ENCODE data around the gene CD74.

The CD74 gene

DNA sequence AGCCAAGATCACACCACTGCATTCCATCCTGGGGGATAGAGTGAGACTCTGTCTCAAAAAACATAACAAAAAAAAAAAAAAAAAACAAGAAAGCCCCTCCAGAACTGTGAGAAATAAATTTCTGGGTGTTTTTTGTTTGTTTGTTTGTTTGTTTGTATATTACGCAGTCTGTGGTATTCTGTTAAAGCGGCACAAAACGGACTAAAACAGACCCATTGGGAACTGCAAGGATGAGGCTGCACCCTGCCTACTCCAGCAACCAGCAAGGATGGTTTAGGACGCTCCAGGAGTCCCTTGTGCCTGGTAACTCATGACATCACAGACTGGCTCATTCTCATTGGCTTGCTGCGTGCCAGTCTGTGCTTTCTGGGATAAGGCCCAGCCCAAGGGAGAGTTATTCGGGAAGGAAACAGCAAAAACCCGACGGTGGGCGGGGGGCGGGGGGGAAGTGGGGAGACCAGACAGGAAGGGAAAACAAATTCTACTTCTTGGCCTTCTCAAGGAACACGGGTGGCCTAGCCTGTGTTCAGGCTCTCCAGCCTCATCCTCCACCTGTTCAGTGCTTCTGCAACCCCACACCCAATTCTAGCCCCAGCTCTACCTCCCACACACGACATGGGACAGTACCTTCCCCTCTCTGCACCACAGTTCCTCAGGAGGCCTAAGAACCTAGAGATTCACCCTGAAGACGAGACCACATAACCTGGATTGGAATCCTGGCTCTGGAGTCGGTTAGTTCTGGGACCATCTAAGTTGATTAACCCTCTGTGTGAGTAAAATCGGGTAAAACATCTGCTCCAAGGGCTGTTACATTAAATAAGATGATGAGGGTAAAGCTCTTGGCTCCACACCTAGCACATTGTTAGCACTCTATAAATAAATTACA lies 2.8 kb downstream of the CD74 start:
- peak; percentile 69 for DNase-seq

DNA sequence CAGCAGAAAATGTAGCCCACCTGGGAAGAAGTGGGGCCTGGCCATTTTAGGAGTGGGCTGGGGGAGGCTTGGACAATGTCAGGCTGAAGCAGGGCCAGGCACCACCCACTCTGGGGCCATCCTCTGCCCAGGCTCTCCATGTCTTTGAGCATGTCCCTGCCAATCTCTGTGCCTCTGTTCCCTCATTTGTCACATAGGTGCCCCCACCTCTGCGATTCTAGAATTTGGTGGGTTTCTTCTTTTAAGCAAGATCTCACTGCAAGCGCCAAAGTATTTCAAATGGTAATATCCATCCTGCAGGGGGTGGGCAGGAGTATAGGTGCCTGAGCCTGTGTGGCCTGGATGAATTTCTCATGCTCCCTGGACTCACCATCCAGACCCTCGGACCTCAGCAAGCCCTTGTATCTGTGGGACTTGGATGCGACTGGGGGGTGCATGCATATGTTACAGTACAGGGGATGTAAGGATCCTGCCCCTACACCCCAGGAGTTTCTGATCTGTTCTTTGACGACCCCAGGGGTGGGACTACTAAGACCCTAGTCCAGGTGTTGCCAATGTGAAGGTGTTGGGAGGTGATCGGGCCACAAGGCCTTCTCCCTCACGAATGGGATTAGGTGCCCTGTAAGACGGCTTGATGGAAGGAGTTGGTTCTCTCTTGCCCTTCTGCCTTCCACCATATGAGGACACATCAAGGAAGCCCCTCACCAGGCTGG lies 4.3 kb downstream of the CD74 start:
- no peak for DNase-seq

DNA sequence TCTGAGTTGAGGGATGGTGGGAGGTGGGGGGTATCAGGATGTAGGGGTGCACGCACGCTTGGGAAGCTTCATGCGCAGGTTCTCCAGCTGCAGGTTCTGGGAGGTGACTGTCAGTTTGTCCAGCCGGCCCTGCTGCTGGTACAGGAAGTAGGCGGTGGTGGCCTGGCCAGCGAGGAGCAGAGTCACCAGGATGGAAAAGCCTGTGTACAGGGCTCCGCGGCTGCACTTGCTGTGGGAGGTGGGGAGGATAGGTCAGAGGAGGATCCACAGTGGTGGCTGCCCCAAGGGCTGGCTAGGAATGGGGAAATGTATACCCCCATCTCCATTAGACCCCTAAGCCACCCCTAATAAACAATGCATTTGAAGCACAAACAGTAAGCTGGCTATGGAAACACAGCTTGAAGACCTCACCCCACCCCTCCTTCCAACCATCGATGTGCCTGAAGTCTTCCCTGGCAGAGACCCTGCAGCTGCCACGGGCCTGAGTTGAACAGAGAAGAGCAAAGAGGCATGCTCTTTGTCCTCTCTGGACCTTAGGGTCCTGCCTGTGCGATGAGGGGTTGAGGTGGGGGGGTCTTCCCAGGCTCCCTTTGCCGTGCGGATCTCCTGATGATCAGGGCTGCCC lies 5.5 kb downstream of the CD74 start:
- DNase-seq: no peak

DNA sequence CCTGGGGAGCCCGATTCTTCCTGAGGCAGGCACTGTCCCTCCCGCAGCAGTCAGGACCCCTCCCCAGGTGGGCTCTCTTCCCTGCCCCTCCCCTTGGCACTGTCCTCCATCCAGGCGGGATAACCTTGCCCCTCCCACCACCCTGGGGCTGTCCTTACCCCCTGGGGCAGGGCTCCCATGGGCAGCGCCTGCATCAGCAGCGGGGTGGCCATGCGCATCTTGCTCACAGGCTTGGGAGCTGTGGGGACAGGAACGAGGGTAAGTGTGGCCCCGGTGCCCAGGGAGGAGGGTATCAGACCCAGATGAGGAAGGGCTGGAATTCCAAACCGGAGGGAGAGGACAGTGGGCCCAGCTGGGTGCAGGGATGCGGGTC lies 6.0 kb downstream of the CD74 start:
- DNase-seq: no peak

DNA sequence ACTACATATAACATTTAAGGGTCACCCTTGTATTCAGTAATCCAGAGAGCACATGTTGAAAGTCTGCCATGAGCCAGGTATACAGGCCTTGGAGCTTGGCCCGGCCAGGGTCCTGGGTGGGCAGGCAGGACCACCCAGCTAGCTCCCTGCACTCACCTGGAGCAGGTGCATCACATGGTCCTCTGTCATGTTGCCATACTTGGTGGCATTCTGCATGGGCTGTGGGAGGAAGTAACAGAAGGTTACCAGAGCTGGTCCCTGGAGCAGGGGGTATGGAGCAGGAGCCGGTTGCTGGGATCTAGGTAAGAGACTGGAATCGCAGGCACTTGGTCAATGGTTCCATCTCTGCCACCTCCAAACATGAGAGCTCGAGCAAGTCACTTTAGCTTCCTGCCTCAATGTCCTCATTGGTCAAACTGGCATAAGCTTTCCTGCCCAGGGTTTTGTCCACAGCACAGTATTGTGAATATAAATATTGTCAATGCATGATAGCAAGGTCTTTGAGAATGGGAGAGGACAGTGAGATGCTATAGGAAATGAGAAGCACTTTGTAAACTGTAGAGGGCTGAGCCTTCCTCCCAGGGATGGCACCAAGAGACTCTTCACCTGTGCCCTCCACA lies 6.5 kb downstream of the CD74 start:
- DNase-seq: no peak

DNA sequence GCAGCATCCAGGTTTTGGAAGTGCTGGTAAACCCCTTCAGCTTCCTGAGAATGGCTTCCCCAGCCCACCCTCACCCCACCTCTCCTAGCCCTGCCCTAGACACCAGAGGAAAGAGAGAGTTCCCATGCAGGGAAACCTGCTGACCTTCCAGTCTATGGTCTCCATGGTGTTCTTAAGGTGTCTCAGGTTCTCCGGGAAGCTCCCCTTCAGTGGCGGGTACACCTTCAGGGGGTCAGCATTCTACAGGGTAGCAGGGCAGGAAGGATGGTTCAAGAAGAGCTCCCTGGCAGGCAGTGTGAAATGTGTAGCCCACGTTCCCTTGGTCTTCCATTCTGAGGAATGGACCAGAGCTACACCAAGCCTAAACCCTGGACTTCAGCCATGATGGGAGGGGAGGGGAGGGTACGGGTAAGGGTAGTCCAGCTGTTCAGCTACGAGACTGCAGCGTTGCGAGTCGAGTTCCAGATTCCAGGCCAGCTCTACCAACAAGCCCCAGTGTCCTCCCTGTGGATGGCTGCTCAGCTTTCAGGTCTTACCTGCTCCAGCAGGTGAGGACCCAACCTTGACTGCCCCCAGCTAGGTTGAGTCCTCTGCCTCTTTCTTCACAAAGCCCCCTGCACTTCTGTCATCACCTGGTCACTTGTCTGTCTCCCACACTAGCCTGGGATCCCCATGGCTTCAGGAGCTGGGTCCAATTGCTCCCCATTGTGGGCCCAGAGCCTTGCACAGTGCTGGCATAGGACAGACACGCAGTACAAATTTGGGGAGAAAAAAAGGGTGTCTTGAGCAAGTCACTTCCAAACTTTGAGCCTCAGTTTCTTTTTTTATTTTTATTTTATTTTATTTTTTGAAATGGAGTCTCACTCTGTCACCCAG lies 7.5 kb downstream of the CD74 start:
- DNase-seq: no peak

DNA sequence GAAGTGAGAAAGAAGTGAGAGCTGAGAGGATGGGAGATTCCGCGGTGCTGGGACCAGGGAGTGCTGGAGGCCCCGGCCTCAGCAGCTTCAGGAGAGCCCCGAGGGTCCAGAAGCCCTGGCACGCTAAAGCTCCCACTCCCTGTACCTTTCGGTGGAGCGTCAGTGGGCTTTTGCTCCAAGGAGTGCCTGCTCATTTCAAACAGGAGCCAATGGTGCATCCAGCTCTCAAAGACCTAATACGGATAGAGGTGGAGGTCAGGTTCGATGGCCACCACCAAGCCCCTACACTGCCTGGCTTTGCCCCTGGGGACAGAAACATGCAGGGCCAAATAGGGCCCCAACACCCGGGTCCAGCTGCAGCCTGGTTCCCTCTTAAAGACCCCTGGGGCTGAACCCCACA lies 8.2 kb downstream of the CD74 start:
- DNase-seq: no peak

DNA sequence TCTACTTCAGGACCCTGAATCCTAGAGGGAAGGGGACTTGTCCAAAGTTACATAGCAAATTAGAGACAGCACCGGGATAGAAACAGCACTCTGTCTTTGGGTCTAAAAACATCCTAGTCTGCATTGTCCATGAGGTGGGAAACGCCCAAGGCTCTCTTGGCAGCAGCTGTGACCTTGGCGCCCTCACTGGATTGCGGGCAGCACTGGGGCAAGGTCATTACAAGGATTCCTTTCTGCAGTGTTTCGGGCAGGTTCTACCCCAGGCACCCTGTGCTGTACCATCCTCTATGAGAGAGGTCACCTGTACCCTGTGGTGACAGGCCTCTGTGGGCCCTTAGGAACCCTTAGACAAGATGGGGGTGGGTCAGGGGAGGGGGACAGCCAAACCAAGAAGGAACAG lies 8.6 kb downstream of the CD74 start:
- no peak for DNase-seq

DNA sequence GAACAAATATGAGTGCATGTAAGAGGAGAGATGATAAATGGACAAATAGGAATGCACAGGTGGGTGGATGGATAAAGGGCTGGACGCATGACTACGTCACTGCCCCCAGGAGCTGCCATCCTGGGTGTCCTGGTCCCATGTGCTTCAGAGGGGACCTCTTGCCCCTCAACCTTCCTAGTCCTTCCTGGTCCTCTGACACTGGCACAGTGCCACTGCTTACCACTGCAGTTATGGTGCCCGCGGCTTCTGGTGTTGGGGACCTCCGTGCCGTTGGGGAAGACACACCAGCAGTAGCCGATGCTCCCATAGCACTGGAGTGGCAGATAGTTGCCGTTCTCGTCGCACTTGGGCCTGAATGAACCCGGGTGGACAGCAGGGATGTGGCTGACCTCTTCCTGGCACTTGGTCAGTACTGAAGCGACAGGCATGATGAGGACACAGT lies 9.8 kb downstream of the CD74 start:
- DNase-seq: no peak

DNA sequence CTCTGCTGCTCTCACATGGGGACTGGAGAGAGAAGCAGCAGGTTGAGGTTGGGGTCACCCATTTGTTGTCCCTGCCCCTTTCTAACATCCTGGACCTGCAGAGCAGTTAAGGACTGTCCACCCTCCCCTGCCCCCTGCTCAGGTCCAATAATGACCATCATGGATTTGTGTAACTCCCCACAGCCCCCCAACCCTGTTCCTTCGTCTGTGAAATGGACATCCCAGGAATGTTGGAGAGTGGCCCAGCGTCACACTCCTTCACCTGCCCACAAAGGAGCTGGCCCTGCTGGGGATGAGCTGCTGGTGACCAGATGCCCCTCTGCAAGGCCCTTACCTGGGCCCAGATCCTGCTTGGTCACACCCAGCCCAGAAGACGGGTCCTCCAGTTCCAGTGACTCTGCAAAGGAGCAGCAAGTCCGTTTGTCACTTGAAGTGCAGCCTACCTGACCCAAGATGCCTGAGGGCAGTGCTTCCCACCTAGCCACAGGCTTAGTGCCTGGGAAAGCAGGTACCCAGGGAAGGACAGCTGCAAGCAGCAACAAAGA lies 10.4 kb downstream of the CD74 start:
- DNase-seq: no peak

DNA sequence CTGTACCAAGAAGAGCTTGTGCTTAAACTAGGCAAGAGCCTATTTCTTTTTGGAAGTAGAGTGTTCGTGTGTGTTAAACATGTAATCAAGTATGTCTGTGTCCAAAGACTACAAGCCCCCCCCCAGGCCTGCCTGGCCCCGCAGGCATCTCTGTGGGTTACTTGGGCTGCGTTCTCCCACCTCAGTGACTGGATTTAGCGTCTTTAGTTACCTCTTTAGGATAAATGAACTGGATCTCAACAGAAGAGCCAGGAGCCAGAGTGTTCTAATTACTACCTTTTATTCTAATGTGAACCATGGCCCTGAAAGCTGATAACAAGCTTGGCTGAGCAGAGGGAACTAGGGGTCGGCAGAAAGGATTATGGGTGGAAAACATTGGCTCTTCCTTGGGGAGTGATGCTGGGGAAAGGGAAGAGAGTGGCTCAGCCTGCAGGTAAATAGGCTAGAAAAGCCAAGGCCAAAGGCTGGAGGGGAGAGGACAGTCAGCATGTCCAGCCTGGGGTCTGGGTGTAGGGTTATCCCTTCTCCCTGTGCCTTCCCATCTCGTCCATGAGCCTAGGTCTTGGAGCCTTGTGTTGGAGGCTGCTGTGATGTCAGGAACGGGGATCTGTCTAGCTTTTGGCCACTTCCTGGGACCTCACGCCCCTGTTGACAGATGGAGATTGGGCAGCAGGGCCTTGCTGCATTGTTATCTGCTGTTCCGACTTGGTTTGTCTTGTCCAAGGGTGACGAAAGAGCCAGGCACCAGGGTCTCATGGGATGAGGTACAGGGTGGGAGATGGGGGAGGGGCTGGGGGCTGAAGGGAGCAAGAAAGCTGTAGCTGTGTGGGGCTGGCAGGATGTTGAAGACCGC lies 11.1 kb downstream of the CD74 start:
- no peak for DNase-seq

DNA sequence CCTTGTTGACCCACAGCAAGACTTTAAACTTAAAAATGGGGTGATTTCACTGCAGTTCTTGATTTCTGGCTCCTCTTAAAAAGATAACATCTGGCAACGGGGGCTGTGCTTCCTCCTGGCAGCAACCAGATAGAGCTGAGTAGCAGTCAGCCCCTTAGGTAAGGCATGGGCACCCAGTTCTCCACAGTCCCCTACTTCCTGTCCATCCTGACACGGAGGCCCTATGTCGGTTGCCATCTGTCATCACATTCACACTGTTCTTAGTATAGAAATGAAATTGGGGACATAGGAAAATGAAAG lies 11.7 kb downstream of the CD74 start:
- no peak for DNase-seq

DNA sequence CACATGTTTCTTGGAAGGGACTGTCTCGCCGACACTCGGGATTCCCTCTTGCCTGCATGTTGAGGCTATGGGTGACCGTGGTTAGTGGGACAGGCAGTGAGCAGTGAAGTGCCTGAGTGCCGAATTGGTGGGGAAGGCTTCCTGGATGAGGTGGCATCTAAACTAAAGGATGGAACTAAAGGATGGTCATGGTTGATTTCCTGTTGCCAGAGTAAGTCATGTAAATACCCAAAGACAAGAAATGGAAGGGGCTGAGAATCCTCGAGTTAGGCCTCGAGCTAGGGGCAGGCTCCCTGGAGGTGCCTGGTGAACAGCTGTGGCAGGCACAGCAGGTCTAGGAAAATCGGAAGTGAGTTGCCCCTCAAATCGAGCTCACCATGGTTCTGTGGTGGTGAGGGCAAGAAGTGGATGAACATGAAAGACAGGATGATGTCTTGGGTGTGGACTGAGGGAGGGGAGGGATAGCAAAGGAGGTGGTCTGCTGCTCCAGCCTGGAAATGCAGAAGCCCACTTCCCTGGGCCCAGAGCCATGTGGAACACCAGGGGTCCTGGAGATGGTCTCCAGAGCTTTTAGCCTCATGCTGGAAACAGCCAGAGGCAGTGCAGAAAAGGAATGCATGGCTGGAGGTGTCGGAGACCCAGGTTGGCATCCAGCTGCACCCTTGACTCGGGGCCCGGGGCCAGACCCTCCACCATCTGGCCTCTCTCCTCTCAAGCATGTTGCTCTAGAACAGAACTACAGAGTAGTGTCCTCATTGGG lies 12.2 kb downstream of the CD74 start:
- no peak for DNase-seq

DNA sequence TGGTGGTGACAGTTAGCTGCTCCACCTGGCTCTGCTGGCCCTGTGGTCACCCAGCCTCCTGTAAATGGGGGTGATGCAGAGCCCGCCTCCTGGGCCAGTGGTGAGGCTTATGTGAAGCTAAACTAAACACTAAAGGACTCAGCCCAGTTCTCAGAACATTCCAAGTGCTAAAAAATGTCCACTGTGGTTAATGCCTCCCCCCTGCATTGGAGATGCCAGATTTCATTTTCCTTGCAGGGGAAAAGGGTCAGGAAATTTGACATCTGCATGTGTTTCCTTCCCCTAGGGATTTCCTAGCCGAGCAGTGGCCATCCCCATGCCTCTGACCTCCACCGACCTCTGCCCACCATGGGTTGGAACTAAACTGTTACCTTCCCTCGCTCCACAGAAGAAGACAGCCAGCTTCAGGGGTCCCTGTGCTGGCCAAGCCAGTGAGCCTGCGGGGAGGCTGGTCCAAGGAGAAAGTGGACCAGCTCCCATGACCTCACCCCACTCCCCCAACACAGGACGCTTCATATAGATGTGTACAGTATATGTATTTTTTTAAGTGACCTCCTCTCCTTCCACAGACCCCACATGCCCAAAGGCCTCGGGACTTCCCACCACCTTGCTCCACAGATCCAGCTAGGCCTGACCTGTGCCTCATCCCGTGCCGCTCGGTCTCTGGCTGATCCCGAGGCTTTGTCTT lies 13.0 kb downstream of the CD74 start:
- no peak for DNase-seq

DNA sequence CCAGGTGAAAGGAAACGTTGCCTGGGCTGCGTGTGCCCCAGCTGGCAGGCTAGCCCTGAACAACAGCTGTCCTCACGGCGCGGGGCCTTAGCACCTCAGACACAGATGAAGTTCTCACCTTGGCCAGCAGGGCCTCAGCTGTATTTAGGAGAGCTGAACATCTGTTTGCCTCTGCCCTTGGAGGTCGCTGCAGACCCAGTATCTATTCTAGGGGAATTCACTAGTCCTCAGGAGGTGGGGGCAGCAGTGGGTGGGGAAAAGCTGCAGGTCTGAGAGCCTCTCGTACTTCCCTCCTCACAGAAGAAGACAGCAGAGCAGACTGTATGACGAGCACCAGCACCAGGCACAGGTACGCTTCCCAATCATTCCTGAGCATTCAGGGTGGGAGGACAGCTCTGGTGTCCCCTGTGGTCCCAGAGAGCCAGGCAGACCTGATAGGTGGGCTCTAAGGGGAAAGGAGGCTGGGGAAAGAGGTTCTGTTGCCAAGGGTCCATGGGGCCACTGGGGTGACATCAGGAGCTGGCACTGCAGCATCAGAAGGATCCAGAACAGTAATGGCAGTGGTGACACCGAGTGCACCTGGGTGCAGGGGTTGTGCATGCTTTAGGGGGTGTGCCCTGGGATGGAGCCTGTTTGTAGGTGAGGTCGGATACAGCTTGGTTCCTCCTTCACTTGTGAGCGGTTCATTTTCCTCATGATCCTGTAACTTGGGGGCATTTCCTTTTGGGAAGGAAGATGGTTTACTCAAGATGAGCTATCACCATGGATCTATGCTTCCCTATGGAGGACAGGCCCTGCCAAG lies 13.8 kb downstream of the CD74 start:
- no peak for DNase-seq

DNA sequence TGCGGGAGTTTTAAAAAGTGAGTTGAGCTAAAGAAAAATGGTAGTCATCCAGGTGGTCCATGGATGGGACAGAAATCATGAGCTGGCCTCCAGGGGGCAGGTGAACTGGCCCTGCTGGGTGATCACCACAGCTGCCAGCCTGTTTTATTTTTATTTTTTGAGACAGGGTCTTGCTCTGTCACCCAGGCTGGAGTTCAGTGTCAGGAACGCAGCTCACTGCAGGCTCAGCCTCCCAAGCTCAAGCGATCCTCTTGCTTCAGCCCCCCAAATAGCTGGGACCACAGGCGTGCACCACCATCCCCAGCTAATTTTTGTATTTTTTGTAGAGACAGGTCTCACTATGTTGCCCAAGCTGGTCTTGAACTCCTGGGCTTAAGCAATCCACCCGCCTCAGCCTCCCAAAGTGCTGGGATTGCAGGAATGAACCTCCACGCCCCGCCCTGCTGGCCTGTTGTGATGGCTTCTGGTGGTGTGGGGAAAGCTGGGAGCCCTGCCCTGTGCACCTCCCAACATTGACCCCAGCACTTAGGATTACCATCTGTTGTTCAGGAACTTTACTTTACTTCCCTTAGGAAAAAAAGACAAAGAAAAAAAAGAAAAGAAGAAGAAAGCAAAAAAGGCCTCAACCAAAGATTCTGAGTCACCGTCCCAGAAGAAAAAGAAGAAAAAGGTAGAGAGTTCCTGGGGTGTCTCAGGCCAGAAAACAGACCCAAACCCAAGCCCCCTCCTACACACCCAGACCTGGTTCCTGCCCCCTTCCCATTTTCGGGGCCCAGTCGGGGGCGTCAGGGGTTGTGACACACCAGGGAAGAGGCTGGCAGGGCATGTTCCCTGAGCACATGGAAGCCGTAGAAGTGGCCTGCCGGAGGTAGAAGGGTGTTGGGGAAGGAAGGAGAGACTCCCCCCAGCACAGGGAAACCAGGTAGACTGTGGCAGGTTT lies 14.7 kb downstream of the CD74 start:
- DNase-seq: no peak

DNA sequence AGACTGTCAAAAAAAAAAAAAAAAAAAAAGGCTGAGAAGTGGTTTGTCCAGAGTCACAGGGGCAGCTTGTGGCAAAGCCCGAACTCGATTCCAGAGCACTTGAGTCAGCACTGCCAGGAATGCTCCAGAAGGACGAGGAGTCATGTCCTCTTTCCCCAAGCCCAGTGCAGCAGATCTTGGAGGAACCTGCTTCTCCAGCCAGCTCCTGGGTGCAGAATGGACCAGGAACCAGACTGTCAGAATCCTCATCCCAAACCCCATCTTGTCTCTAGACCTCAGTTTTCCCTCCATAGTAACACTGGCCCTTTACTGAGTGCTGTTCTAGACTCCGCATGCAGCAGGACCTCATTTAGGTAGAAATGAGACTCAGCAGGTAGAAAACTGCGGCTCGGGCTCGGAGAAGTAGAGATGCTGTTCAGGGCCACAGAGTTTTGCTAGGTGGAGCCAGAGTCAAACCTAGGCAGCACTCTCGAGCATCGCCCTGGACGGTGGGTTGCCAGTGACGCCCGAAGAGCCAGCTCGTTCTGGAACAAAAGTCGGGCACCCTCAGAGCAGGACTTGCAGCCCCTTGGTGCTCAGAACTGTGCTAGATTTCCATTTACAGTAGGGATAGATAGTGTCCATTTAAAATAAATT lies 15.4 kb downstream of the CD74 start:
- DNase-seq: no peak

Data from NCI-H1436 treated with DMSO at 0.1 percent for 48 hours (cell line).